SK-N-SH treated with all-trans-retinoic acid at 6 μM for 48 hours (cell line): ENCODE data around the gene ASB2.

ENCODE experiments used
- ARNTL ChIP-seq: fragments of 450-650 bp; formaldehyde crosslinking; IDR thresholded peaks from 2 replicates; pipeline ENCODE4 v1.5.0; 2020; ENCODE audit warnings: low read depth, mild to moderate bottlenecking, moderate library complexity, borderline replicate concordance
- CSDC2 ChIP-seq: fragments of 250-450 bp; sonication (Bioruptor Pico); IDR thresholded peaks from 2 replicates; pipeline ENCODE4 v1.5.0; 2020; ENCODE audit warnings: mild to moderate bottlenecking, moderate library complexity
- PATZ1 ChIP-seq: fragments of 250-450 bp; sonication (Bioruptor Pico); IDR thresholded peaks from 2 replicates; pipeline ENCODE4 v1.8.0; 2020; ENCODE audit warnings: mild to moderate bottlenecking, moderate library complexity, borderline replicate concordance
- PPARA ChIP-seq: fragments of 250-450 bp; sonication (Bioruptor Pico); IDR thresholded peaks from 2 replicates; pipeline ENCODE4 v1.5.0; 2020; ENCODE audit warnings: mild to moderate bottlenecking, borderline replicate concordance

- TF ChIP-seq PPARA (CRISPR knock-in tag) (no peak), PATZ1 (no peak), ARNTL (no peak), CSDC2 (CRISPR knock-in tag) (no peak)
These were observed 70.7 kb downstream of the ASB2 start for GRCh38 chr14:93905623-93906022.
